ENCODE data around the gene PCNX2. TPM values are rescaled to one million over a fixed set of nuclear protein-coding genes. Genes with fewer than 3 reads are reported as not detected.

The PCNX2 gene
- polyA plus RNA-seq, 3 donors, result 0.29 to 7.9 (median 0.62) TPM

DNA sequence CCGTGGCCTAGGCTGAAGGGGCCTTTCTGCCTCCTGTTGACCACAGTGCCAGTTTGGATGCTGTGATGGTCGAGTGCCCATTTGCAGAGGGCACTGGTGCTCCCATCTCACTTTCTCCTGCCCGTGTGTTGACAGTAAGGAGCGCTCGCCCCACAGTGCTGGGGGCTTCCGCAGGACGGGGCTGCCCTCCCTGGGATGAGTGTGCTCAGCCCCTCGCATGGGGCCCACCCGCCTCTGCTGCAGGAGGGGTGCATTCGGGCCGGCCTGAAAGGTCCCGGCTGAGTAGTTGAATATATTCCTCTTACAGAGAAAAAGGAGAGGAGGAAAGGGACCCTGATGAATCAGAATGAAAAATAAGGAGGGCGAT is 307.8 kb downstream of the PCNX2 start:
- no peak overlapping the region for H3K4me3 Mint-ChIP-seq
- H3K4me1 Mint-ChIP-seq, result no peaks in the 10 kb centered on the region
- Histone ChIP-seq H3K27me3 (ENCODE audit: control insufficient read depth in 2 of 2, insufficient read depth in 2 of 2, low read length in 2 of 2) (no peaks in the 10 kb centered on the region), H2AFZ (ENCODE audit: insufficient read depth, low read depth, low read length, poor library complexity, severe bottlenecking) (no peak overlapping the region), H3K4me2 (replicated peaks; ENCODE audit: extremely low read depth, low read length, poor library complexity, severe bottlenecking) (no peak overlapping the region), H3K4me3 (replicated peaks in 1 of 3; ENCODE audit: low read depth in 2 of 3, low read length in 3 of 3) (no peak overlapping the region), H4K20me1 (ENCODE audit: insufficient read depth, low read length) (no peaks in the 10 kb centered on the region), H3K27ac (ENCODE audit: low read depth in 1 of 2, low read length in 2 of 2) (no peak overlapping the region), H3K9me3 (replicated peaks in 1 of 2; ENCODE audit: control insufficient read depth in 1 of 2, insufficient read depth in 1 of 2, low read length in 2 of 2) (no peaks in the 10 kb centered on the region), H3K4me1 (ENCODE audit: control insufficient read depth in 1 of 2, insufficient read depth in 2 of 2, low read length in 2 of 2) (no peaks in the 10 kb centered on the region), H3K79me2 (ENCODE audit: insufficient read depth, low read length) (no peaks in the 10 kb centered on the region), H3K9ac (ENCODE audit: insufficient read depth, low read length, poor library complexity, severe bottlenecking) (no peak overlapping the region), H3K36me3 (replicated peaks in 1 of 2; ENCODE audit: control insufficient read depth in 1 of 2, insufficient read depth in 2 of 2, low read length in 2 of 2) (peaks cover 0 to 7% of the 10 kb centered on the region in 2 donors)
- intact Hi-C loops (cut with micrococcal nuclease), result no loop called here
- peaks cover 0 to 2% (median 0%) of the 10 kb centered on the region in 3 donors for H3K27me3 Mint-ChIP-seq (ENCODE audit: low read depth in 3 of 3)
- TF ChIP-seq, protein P1, sequence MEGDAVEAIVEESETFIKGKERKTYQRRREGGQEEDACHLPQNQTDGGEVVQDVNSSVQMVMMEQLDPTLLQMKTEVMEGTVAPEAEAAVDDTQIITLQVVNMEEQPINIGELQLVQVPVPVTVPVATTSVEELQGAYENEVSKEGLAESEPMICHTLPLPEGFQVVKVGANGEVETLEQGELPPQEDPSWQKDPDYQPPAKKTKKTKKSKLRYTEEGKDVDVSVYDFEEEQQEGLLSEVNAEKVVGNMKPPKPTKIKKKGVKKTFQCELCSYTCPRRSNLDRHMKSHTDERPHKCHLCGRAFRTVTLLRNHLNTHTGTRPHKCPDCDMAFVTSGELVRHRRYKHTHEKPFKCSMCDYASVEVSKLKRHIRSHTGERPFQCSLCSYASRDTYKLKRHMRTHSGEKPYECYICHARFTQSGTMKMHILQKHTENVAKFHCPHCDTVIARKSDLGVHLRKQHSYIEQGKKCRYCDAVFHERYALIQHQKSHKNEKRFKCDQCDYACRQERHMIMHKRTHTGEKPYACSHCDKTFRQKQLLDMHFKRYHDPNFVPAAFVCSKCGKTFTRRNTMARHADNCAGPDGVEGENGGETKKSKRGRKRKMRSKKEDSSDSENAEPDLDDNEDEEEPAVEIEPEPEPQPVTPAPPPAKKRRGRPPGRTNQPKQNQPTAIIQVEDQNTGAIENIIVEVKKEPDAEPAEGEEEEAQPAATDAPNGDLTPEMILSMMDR (IDR thresholded peaks at IDR 0.05), result no peak
- no peak overlapping the region for H3K27ac Mint-ChIP-seq
- 95% methylated on average over 3 of the region's 13 CpGs for WGBS (ENCODE audit: insufficient coverage)
- peaks cover 0 to 3% (median 0%) of the 10 kb centered on the region in 7 donors for H3K9me3 Mint-ChIP-seq
- H3K36me3 Mint-ChIP-seq, result peaks cover 6 to 22% of the 10 kb centered on the region in 2 donors
- no peak for DNase-seq

DNA sequence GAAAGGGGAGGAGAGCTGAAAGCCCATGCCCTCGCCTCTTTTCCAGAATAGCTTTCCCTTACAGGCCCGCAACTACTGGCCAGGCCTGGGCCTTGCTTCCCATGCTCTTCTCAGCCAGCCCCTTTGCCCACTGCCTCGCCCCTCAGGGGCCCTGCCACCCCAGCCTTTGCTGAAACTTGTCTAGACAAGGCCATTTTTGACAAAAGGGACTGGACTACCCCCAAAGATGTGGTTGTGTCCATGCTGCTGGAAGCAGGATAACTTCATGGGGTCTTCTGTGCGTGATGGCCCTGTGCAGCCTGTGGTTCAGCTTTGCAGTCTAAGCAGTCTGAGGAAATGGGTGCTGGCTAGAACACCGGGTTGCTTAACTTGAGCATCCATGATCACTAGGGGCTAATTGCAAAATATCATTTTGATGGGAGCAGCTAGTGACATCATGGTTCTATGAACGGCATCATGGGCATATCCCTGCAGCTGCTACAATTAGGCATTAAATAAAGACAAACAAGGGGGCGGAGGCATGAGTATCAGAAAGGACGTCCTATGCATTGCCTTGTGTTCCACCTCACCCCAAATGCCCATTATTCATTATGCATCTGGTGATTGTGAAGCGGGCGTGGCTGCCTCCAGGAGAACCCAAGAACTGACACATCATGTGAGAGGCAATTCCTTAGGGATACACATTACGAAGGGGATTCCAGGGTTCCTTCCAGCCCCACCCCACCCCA is 308.3 kb downstream of the PCNX2 start:
- H3K4me1 ChIP-seq (ENCODE audit: control insufficient read depth in 1 of 2, insufficient read depth in 2 of 2, low read length in 2 of 2), result no peaks in the 10 kb centered on the region
- WGBS (ENCODE audit: insufficient coverage), result 96% methylated on average over 9 of the region's 11 CpGs
- peaks cover 0 to 7% of the 10 kb centered on the region in 2 donors for H3K36me3 ChIP-seq (replicated peaks in 1 of 2; ENCODE audit: control insufficient read depth in 1 of 2, insufficient read depth in 2 of 2, low read length in 2 of 2)
- Mint-ChIP-seq H3K4me1 (no peaks in the 10 kb centered on the region), H3K27ac (peak overlapping the region in 1 of 7 donors; percentile 28), H3K4me3 (no peak overlapping the region), H3K36me3 (peaks cover 6 to 20% of the 10 kb centered on the region in 2 donors), H3K9me3 (peaks cover 0 to 2% (median 0%) of the 10 kb centered on the region in 7 donors), H3K27me3 (ENCODE audit: low read depth in 3 of 3) (peaks cover 0 to 2% (median 0%) of the 10 kb centered on the region in 3 donors)
- DNase-seq, result no peak
- H3K27ac ChIP-seq (ENCODE audit: low read depth in 1 of 2, low read length in 2 of 2), result no peak overlapping the region
- H3K79me2 ChIP-seq (ENCODE audit: insufficient read depth, low read length), result no peaks in the 10 kb centered on the region
- no peak overlapping the region for H3K4me3 ChIP-seq (replicated peaks in 1 of 3; ENCODE audit: low read depth in 2 of 3, low read length in 3 of 3)
- H4K20me1 ChIP-seq (ENCODE audit: insufficient read depth, low read length), result no peaks in the 10 kb centered on the region
- no peaks in the 10 kb centered on the region for H3K9me3 ChIP-seq (replicated peaks in 1 of 2; ENCODE audit: control insufficient read depth in 1 of 2, insufficient read depth in 1 of 2, low read length in 2 of 2)
- TF ChIP-seq, protein P1 (IDR thresholded peaks at IDR 0.05), result no peak
- no peak overlapping the region for H3K9ac ChIP-seq (ENCODE audit: insufficient read depth, low read length, poor library complexity, severe bottlenecking)
- H3K4me2 ChIP-seq (replicated peaks; ENCODE audit: extremely low read depth, low read length, poor library complexity, severe bottlenecking), result no peak overlapping the region
- no peaks in the 10 kb centered on the region for H3K27me3 ChIP-seq (ENCODE audit: control insufficient read depth in 2 of 2, insufficient read depth in 2 of 2, low read length in 2 of 2)
- H2AFZ ChIP-seq (ENCODE audit: insufficient read depth, low read depth, low read length, poor library complexity, severe bottlenecking), result no peak overlapping the region
- intact Hi-C loops (cut with micrococcal nuclease), result no loop called here

All from CD14-positive monocyte (primary cell).